ENCODE measurements around the gene TRIP13.

The TRIP13 gene

DNA sequence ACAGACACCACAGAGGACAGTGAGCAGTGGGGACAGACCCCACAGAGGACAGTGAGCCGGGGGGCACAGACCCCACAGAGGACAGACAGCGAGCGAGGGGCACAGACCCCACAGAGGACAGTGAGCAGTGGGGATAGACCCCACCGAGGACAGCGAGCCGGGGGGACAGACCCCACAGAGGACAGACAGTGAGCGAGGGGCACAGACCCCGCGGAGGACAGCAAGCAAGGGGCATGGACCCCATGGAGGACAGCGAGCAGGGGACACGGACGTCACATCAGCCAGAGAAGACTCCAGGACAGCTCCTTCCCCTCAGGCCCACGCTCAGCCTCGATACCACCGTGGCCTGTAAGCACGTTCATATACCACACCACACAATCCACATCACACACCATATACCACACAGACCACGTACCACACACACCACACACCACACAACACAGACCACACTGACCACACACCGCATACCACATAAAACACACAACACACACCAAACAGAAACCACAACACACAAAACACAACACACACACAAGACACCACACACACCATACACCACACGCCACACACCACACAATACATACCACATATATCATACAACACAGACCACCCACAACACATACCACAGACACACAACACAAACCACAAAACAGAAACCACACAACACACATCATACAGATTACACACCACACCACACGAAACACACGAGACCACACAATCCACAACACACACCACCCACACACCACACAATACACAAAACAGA is 36.7 kb upstream of the TRIP13 start:
- no peak for DNase-seq (ENCODE audit: low read depth)

DNA sequence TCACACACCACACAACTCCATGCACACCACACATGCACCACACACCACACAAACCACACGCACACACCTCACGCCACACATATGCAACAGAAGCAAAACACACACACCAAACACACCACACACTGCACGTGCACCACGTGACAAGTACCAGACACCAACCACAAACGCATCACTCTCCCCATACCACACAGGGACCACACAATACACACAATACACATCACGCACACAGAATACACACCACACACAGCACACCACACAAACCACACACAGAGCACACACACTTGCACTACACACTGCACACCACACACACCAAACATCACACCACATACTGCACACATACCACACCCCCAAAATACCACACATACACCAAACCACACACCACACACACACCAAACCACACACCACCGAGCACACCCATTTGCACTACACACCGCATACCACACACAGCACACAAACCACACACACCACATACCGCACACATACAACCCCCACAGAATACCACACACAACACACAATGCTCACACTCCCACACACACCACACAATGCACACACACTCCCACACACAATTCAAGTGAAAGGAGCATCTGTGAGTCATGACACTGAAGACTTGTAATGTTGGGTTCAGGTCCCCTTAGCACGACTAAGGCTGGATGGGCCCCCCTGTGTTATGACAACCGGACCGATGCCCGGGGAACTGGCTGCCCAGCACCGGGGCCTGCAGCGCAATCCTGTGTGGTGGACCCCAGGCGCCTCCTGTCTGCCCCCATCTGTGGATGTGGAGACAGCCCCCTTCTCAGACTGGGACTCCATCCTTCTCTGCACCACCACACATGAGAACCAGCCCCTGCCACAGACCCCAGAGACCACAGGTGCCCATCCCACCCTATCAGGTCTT is 35.9 kb upstream of the TRIP13 start:
- no peak for DNase-seq (ENCODE audit: low read depth)

DNA sequence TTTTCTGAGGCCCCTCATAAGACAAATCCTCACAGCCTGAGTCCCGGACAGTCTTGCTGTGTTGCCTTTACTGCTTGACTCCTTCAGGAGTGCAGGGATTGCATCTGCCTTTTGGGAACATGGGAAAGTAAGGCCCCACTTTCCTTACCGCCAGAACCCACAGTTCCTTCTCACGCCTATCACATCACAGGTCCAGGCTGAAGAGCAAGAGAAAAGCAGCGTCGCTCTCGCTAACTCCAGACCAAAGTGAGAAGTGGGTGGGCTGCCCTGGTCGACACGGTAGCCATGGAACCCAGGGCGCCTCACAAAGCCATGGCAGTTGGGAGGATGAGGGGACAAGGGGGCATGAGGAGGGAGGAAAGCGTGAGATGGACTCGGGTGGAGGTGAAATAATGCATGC is 34.0 kb upstream of the TRIP13 start:
- DNase-seq (ENCODE audit: low read depth), result no peak

DNA sequence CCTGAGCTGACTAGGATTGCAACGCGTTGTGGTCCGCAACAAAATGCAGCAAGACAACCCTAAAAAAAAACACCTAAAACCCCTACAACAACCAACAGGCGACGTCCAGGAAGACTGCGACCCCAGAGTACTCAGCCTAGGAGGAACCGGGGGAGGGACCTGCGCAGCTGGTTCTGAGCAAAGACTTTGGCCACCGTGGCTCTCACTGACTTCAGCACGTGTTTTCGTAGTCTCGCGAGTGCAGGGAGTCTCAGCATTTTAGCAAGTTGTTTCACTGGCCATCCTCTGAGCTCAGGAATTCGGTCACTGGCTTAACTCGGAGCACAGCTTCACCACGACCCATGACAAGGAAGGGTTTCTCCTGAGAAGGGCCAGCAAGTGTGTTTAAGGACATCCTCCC is 33.3 kb upstream of the TRIP13 start:
- DNase-seq (ENCODE audit: low read depth), result no peak

DNA sequence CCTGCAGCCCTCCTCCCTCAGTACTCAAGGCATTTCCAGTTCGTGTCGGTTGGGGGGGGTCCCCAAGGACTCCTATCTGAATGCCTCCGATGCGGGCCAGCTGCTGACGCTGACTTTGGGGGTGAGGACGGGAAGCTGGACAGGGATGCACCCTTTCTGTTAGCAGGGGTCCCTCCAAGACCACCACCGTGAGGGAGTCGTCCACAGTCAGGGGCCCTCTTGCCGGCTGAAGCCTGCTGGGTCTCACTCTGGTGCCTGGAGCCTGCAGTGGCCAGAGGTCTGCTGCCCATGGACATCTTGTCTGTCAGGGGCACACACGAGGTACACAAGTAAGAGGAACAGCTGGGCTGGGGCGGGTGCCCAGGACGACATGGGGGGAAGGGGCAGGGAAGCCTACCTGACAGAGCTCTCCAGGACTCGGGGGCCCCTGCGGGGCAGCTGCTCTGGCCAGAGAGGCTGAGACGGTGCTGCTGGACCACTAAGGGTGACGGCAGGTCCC is 32.8 kb upstream of the TRIP13 start:
- no peak for DNase-seq (ENCODE audit: low read depth)

DNA sequence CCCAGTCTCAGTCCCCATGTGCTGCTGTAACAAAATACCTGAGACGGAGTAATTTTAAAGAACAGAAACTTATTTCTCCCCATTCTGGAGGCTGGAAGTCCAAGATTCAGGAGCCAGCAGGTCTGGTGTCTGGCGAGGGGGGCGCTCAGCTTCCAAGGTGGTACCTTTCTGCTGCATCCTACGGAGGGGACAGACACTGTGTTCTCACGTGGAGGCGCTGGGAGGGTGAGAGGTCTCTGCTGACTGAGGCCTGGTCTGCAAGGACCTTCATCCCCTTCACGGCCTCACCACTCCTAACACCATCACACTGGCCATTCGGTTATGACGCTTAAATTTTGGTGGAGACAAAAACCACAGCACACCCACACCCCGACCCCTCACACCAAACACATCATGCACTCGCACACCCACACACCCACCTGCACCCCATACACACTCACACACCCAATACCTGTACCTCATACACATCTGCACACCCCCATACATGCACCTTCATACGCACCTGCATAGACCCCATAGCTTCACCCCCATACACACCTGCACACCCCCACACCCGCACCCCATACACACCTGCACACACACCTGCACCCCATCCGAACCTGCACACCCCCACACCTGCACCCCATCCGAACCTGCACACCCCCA is 32.1 kb upstream of the TRIP13 start:
- DNase-seq (ENCODE audit: low read depth), result no peak

DNA sequence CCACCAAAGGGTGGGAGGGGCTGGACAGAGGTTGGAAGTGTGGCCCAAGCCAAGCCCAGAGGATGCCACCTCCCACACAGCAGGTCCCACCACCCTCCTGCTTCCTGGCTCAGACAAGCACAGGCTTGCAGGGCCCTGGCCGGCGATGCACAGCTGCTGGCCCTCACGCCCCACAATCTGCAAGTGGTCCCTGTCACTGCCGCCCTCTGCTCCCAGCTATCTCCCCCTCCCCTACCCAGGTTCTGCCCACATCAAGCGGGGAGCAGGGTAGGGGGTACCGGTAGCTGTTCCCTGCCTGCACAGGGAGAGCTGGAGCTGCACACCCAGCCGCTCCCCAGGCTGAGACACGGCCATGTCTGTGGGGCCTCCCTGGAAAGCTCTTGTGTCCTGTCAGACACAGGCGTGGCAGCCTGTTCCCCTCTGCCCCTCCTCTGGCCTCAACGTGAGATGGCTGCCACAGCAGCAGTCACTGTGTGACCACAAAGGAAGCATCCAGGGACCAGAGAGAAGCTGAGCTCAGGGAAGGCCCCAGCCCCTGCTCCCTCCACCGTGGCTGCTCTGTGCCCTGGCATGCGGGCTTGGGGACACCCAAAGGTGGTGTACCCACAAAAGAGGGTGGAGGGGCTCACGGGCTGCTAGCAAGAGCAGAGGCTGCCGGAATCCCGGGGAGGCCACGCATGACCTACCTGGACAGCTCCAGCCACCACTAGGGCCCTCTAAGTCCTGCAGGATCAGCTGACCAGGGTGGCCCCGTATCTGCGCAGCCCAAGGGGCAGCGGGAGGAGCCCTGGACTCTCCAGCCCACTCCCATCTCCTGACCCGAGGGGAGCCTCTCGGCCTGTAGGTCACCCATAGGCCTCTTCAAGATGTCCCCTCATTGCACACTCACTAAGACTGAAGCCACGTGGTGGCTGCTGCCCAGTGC is 31.0 kb upstream of the TRIP13 start:
- DNase-seq (ENCODE audit: low read depth), result no peak

DNA sequence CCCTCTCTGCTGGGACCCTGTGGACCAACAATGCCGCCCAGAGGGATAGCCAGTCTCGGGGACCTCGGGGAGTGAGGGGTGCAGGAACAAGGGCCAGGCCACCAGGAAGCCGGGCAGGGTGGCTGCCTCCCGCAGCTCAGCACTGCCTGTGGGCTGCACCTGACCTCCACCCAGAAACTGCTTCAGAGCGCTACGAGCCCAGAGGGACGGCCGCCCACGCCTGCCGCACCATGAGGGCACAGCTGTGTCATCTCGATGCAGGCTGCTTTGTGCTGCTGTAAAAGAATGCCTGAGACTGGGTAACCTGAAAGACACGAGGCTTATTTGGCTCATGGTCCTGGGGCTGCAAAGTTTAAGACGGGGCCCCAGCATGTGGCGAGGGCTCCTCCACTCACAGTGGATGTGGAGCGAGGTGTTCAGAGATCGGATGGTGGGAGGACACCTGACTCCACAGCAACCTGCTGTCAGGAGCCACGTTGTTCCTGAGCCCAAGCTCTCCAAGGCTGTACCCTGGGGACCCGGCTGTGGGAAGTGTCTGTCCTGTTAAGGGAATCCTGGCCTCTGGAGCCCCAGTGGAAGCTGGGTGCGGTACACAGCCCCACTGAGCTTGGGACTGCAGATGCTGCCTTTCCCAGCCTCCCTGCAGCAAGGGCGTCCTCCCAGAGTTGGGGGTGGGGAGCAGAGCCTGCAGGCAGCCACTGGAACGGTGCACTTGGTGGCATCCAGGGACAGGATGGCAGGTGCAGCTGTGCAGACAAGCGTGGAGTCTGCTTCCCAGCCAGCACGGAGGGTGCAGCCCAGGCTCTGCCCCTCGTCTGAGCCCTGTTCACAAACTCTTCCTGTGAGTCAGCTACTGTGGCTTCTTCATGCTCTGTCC is 30.1 kb upstream of the TRIP13 start:
- DNase-seq (ENCODE audit: low read depth), result no peak

DNA sequence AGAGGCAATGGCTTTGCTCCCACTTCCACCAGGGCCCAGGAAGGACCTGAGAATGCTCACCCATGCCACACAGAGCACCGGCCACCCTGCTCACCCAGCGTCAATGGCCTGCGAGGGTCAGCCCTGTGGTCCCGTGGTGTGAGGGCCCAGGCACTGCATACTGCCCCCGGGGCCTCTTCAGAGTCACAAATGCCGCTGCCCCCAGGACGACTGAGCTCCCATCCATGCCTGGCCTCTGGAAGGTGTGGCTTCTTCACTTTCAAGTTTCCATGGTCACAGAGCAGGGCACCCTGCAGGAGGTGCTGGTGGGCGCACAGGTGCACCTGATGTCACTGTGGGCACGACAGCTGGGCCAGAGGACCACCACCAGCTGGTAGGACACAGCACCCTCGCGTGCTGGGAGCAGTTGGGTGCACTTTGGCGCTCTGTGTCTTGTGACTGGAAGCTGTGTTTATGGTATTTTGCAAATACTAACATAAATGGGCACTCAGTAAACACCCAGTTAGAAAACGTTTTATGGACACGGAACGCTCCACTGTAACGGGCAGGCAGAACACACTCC is 29.4 kb upstream of the TRIP13 start:
- no peak for DNase-seq (ENCODE audit: low read depth)

DNA sequence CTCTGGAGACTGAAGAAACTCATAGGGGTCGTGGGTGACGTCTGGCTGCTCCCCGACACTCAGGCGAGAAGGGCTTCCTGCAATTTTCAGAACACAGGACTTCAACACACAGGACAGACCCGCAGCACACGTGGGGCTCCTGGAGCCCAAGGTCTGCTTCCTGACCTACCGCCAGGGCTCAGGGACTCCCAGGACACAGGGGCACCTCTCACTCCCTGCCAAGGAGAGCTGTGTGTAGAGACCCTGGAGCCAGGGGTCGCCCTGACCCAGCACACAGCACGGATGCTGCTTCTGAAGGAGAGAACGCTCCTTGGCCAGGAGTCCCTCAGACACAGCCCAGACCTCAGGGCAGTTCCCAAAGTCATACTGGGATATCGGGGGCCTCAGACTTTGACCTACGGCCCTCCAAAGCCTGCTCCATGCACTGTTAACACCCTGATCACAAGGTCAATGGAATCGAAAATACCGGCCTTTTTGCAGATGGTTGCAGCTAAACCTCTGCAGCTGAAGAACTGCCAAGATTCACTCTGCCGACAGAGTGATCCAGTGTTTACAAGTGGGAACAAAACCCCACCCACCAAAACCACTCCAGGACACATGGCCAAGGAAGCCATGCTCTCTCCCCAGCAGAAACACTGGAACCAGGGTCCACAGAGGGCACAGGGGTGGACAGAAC is 28.1 kb upstream of the TRIP13 start:
- no peak for DNase-seq (ENCODE audit: low read depth)

DNA sequence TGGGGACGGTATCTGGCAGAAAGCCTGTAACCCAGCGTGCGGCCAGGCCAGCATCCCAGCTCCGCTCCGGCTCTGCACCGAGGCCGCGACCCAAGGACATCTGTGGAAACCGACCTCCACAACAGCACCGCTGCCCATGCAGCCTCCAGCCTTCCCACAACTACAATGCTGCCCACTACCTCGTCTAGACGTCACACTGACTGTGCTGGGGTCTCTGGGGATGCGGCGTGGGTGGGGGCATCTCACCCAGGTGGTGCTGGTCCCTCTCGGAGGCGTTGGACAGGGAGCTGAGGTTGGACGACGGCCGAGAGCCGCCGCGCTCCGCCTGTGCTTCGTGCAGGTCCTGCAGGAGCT is 27.5 kb upstream of the TRIP13 start:
- no peak for DNase-seq (ENCODE audit: low read depth)

DNA sequence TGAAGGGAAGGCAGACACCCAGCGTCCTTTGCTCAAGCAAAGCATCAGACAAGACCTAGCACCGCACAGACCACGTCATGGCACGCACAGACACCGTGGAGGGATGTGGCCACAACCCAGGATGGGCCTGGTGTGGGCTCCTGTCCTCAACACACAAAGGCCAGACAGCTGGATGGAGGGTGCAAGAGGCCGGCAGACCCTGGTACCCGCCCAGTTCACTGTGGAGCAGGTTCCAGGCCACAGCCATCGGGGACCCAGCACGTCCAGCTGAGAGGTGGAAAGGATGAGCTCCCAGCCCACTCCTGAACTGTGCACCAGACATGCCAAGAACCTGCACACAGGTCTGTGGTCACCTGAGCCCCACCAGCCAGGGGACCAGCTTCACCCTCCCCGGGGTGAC is 26.9 kb upstream of the TRIP13 start:
- DNase-seq (ENCODE audit: low read depth), result no peak

DNA sequence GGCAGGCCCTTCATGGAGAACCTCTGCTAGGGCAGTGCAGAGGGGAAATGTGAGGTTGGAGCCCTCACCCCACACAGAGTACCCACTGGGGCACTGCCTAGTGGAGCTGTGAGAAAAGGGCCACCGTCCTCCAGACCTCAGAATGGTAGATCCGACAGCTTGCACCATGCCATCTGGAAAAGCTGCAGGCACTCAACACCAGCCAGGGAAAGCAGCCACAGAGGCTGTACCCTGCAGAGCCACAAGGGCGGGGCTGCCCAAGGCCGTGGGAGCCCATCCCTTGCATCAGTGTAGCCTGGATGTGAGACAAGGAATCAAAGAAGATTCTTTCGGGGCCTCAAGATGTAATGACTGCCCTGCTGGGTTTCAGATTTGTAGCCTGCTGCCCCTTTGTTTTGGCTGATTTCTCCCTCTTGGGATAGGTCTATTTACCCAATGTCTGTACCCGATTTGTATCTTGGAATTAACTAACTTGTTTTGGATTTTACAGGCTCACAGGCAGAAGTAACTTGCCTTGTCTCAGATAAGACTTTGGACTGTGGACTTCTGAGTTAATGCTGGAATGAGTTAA is 25.3 kb upstream of the TRIP13 start:
- no peak for DNase-seq (ENCODE audit: low read depth)

DNA sequence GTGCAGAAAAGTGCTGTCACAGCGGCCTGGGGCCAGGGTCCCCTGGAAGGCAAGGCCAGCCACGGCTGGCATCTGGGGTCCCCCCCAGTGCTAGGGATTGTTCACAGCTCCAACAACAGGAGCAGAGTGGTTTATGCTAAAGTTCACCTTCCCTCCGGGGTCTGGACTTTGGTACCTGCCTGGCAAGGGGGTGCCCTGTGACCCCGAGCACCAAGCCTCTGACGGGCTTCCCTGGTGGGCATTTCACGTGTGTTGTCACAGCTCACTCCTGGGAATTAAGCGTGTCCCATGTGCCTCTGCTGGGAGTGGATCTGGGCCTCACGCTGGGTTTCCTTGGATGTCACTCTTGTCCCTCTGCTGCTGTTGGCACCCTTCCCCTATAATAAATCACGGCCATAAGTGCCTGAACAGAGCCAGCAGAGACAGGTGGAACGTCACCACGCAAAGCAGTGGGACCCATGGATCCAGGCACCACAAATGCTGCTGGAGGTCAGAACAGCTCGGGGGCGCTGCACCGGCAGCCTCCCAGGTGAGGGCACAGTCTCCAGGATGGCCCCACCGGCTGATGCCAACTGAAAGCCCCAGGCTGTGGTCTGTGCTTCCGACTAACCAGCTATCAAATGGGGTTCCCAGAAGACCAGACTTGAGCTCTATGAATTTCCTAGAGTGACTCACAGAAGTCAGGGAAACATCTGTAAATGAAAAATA is 24.1 kb upstream of the TRIP13 start:
- no peak for DNase-seq (ENCODE audit: low read depth)

DNA sequence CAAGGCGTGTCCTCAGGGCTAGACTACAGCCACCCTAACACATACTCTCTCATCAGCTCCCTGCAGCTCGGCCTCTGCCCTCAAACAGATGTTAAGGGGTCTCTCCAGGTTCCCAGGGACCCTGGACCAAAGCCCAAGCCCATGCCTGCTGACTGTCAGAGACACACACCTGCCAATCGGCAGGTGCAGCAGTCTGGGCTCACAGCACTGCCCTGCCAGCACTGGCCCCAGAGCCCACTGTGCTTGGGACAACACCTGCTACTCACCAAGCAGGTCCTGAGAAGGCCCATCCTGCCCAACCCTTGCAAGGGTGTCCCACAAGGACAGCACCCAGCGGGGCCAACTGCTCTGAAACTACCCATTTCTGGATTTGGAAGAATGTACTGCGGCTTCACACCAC is 21.7 kb upstream of the TRIP13 start:
- no peak for DNase-seq (ENCODE audit: low read depth)

DNA sequence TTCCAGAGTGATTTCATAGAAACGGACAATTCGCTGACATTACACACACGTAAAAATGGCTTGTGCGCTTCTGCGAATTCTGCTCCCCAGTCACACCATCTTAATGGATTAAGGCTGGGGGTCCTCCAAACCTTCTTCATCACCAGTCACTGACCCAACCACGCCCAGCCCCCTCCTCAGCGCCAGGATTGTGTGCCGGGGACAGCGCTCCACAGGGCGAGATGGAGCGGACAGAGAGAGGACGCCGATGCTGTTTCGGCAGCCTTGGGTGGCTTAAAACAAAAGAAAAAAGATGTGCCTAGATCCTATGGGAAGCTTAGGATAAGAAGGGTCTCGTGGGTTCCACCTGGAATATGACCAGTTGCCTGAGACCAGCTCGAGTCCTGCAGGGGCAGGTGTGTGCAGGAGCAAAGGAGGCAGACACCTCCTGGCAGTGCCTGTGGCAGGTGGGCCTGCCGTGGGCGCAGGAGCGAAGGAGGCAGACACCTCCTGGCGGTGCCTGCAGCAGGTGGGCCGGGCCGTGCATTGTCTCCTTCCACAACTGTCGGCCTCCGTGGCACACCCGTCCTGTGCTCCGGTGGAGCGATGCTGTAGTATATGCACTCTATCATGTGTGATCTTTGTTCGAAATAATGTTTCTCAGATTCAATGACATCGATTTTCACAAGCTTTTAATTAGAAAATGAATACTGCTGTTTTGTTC is 20.9 kb upstream of the TRIP13 start:
- no peak for DNase-seq (ENCODE audit: low read depth)

DNA sequence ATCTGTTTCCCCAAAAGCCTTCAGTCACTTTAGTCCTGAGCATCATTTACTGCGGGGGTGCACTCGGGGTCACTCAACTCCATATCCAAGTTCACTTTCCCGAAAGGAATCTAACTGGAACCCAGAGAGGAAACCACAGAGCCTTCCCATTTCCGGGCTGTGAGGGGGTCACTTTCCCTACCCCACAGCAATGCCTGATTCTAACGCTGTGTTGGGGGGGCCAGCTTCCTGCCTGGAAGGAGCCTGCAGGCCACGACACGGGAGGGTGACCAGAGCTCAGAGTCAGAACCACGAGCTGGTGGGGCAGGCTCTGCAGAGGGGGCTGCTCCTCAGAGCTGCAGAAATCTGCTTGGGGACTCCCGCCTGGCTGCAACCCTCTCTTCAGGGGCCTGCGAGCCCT is 20.4 kb upstream of the TRIP13 start:
- DNase-seq (ENCODE audit: low read depth), result no peak

DNA sequence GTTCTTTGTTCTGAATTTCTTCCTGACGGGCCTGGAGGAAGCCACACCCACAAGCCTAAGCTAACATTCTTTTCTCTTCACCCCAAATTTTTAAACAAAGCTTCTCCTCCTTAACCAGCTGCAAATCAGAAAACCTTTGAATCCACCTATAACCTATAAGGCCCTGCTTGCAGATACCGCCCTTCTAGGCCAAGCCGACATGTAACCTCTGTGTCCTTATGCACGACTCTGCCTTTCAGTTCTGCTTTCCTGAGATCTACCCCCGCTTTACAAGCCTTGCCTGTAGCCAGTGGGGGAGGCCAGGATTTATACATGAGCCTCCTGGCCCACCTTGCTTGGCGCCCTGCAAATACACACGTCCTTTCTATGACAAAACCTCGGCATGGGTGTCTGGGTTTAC is 19.4 kb upstream of the TRIP13 start:
- DNase-seq (ENCODE audit: low read depth), result no peak

Data from GM04504 (cell line).